Left cardiac atrium (tissue), 4 donors: ENCODE data around the gene OARD1. TPM values are rescaled to one million over a fixed set of nuclear protein-coding genes. Genes with fewer than 3 reads are reported as not detected.
"Not testable (repeated sequence)": the region's sequence is repeated elsewhere in the genome, so short reads cannot be mapped to it uniquely, and the experiment has no call there.

Experiments
- ATAC-seq, 2 donors: fragments of 200-7000 bp; cut with Tn5 transposase; one replicate each; pipeline ENCODE4 v1.9.1; 2020; ENCODE audit warnings: mild to moderate bottlenecking in 2 of 2, moderate library complexity in 2 of 2
- DNase-seq: peaks from one replicate; pipeline ENCODE4 v3.0.0-alpha.2; 2020
- intact Hi-C, 2 donors: fragments of 100-400 bp; cut with DNase I; formaldehyde crosslinking; loops; one replicate each; pipeline versions ENCODE4 v1.14.1 to v1.15.1; 2022 to 2023
- total RNA-seq, 2 donors: library from RNA; stranded (reverse); fragmentation: NEBNext Ultra II Directional; extraction: Animal tissue kit (Norgen Biotek cat#: 25700); gene quantifications; one replicate each; pipeline ENCODE4 v1.2.1, GENCODE V29; 2021
- donor health status: DM: no; HTN: yes; CAD: no.
- donor health status: DM: no; HTN: yes; CAD: no; lungs with severe emphysema.
- donor health status: DM: yes; HTN: yes; CAD: no.
- donor health status: Dilated cardiomyopathy.

The OARD1 gene
- total RNA-seq, 2 donors from 2014 or later, result 13.9 to 16.3 TPM

DNA sequence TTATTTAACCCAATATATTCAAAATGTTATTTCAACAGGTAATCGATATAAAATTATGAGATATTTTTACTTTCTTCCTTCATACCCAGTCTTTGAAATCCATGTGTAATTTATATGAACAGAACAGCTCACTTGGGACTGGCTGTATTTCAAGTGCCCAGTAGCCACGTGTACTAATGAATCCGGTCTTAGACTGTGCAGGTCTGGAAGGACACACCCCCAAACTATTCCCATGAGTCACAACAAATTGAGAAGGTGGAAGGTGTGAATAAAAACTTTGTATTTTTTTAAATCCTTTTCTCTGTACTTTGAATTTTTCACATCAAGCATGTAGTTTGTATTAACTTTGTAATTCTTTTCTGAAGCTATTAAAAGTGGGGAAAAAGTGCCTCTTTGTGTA is 36.0 kb downstream of the OARD1 start:
- no peak for DNase-seq
- intact Hi-C loops, result no loop called here
- peak in 1 of 2 donors; percentile 22 for ATAC-seq

DNA sequence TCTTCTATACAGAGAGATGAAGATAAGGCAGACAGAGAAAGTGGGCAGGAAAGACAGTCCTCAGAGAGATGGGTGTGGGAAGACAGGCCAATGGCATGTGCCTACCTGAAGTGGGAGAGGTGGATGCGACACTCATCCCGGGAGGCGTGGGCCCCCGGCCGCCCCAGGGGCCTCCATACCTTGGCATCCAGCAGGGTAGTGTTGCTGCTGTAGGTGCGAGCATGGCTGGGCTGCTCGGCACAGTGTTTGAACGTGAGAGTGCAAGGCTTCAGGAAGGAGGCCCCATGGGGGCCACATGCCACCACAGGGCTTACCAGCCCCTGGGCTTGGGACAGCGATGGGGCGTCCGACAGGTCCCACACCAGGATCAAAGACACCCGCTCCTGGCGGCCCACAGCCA is 38.4 kb downstream of the OARD1 start:
- DNase-seq (no peak), ATAC-seq (no peak)
- intact Hi-C loops, result loop anchor here in 1 of 2 donors (2.0 kb wide), 1 partner anchor 33 kb away; no protein-coding TSS in a partner anchor

DNA sequence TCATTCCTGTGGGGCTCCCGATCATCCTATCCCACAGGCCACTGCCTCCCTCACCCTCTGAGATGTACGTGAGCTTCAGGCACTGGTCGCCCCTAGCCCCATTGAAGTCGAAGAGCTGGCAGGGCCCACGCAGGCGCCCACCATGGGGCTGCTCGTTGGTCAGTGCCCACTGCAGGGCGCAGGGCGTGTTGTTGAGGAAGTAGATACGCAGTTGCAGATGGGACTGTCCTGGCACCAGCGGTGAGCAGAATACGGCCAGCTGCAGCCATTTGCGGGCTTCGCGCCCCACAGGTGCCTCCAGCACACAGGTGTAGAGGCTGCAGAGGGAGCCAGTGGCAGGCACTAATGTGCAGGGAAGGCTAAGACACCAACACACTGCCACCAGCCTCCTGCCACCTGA is 39.3 kb downstream of the OARD1 start:
- DNase-seq (no peak), ATAC-seq (no peak)
- intact Hi-C loops, result loop anchor here in 1 of 2 donors (2.0 kb wide), 1 partner anchor 34 kb away; no protein-coding TSS in a partner anchor

DNA sequence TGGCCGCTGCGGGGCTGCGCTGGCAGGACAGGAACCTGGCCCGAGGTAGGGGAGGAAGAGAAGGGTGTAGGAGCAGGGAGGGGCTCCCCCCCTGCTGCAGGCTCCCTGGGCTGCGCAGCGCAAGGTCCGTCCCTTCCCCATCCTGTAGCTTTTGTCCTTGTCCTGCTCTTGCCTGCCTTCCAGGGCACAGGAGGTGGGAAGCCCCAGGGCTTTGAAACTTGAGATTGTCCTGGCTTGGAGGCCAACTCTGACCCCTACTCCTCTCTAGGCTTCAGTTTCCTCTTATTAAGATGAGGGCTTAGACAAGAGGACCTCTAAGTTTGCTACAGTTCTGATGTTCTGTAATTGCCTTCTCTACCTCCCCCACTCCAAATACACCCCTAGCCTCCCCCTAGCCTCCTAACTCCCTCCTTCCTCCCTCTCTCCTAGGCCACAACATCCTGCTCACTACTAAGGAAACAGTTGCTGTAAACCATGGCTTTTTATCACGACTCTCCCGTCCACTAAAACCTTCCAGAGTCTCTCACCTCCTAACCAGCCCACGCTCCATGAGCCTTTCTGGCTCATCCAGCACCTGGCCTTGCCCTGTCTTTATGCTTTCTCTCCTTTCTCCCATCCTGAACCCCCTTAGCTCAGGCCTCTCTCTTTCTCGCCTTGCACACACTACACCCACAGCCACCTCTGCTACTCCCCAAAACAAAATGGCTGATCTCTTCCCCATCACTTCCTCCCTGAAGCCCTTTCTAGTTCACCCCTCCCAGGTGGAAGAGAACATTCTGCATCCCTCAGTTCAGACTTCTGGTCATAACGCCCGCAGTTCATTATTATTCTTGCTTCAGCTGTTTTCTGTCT is 43.4 kb downstream of the OARD1 start:
- ATAC-seq (peak; percentile 48 to 69), DNase-seq (no peak)
- intact Hi-C loops, result loop anchor here (2.0 to 10.0 kb wide), 3 partner anchors 134 to 1044 kb away; no protein-coding TSS in a partner anchor

DNA sequence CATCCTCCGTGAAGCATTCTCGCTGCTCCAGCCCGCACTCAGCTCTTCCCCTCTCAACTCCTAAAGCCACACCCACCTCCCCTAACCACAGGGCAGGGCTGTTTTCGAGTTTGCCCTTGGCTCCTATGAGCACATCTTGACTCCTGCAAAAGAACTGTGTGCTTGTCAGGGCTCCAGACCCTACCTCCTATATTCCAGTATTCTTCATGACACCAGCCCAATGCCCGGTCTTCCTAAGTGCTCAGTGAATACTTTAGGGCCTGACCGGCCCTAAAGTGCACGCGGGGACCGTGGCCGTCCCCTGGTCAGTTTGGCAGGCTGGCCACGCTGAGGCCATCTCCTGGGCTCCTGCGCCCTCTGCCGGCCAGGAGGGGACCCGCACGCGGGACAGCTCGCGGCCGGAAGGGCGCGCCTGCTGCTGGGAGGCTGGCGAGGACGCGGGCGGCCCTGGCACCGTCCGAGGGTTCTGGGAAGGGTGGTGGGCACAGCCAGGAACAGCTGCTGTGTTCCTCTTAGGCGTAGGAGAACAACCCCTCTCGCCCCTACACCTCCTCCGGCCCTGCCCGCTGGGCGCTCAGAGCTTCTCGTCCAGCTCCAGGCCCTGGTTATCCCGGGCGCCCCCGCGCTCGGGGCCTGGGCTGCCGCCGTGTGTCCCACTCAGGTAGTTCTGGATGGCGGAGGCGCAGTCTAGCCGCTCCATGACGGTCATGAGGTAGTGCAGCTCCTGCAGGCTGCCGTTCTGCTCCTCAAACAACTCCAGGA is 44.2 kb downstream of the OARD1 start:
- peak; percentile 90 for DNase-seq
- intact Hi-C loops, result loop anchor here (2.0 to 10.0 kb wide), 3 partner anchors 133 to 1043 kb away; no protein-coding TSS in a partner anchor
- ATAC-seq, result peak; percentile 96 to 97

DNA sequence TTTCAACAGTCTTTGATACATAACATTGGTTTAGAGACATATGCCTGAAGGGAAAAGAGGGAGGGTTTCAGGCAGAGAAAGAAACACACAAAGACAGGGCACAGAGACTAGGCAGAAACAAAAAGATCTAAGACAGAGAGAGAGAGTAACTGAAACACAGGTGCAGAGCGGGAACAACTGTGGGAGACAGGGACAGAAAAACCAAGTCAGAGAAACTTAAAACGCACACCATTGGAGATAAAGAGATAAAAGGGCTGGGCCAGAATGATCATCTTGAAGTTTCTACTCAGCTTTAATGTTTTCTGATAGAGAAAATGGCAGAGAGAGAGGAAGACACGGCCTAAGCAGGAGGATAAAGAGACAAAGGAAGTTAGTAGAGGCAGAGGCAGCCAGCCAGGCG is 44.9 kb downstream of the OARD1 start:
- intact Hi-C loops, result loop anchor here (10.0 kb wide), 2 partner anchors 132 to 1042 kb away; no protein-coding TSS in a partner anchor
- ATAC-seq, result no peak
- no peak for DNase-seq

DNA sequence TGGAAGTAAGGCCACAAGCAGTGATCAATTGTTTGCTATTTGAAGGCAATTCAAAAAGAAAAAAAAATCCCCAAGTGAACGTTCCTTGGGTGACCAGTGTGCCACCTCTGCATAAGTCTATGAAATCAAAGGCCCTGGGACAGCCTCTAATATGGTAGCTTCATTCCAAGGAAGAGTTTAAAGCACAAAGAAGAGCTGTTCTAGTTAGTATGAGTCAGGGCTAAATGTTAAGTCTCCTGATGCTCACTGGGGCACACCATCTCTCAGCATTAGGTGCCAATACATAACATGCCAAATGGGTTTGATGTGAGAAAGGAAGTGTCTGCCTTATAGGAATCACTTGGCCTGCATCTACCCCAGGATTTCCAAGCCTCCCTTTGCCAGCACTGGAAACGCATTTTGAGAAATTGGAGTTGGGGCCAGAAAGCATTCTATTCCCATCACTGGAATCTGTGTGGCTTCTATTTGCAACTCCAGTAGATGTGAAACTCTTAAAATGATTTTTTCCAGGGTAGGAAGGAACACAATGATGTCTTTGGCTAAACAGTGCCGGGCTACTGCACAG is 46.1 kb downstream of the OARD1 start:
- DNase-seq (no peak), ATAC-seq (no peak)
- intact Hi-C loops, result loop anchor here (10.0 kb wide), 2 partner anchors 131 to 1041 kb away; no protein-coding TSS in a partner anchor

DNA sequence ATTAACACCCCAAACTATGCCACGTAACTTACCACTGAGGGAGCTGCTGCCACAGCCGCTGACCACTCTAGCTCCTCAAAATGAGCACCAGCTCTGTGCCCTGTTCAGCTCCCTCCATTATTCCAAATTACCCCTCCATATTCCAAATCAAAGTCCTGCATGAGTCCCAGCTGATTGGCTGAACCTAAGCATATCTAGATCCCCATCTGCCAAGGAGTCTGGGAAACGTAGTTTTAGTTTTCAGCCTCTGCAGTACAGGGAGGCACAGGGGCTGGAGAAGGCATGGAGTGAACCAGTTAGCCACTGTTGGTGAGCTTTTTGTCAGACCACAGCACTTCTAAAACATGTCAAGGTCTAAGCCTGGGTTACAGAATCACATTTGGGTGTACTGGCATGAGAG is 49.0 kb downstream of the OARD1 start:
- DNase-seq (no peak), ATAC-seq (no peak)
- intact Hi-C loops, result loop anchor here (10.0 kb wide), 2 partner anchors 128 to 1038 kb away; no protein-coding TSS in a partner anchor

DNA sequence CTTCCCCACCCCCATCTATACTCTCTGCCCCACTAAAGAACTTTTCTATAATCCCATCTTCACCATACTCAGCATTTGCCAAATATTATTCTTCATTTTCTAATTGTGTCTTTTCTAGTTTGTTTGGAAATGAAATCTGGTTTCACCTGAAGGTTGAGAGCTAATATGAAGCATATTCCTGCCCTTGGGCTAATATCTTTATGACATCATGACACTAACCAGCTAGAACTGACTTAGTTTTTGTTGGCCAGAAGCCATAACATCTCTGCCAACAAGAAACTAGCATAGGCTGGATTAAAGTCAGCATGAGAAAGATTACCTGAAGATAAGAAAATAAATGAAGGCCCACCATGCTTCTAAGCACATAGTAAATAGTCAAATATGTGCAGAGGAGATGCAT is 49.9 kb downstream of the OARD1 start:
- intact Hi-C loops, result loop anchor here (10.0 kb wide), 2 partner anchors 127 to 1037 kb away; no protein-coding TSS in a partner anchor
- DNase-seq, result no peak
- no peak for ATAC-seq

DNA sequence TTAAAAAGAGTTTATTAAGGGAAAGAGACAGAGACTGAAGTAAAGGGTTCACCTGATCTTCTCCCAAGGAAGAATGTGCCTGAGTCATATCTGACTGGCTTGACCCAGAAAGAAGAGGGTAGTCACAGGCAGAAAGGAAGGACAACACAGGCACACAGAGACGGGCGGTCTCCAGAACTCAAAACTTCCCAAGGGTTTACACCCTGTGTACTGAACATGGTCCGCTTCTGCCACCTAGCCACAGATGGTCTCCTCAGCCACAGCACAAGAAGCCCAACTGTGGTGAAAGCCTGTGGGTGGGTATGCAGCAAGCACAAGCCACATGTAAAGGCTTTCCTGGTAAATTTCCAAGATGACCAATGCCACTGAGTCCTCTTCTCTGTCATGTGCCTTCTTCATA is 50.3 kb downstream of the OARD1 start:
- peak; percentile 59 to 65 for ATAC-seq
- intact Hi-C loops, result loop anchor here (10.0 kb wide), 2 partner anchors 127 to 1037 kb away; no protein-coding TSS in a partner anchor
- no peak for DNase-seq

DNA sequence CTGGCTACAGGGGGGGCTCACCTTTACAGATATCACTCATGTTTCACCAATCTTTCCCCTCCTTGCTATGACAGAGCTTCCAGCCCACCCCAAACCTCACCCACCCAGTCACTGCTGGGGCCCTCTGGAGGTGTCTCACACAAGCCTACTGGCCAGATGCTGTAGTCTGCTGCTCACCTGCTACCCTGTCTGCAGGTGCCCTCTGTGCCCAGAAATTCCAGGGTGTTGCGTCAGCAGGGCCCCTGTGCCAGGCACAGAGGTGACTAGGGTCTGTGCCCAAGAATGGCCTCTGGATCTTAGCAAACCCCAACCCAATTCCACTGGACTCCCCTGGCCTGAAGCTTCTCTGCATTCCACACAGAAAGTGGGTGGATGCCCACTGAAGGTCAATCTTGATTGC is 54.5 kb downstream of the OARD1 start:
- DNase-seq (no peak), ATAC-seq (no peak)
- intact Hi-C loops, result no loop called here

DNA sequence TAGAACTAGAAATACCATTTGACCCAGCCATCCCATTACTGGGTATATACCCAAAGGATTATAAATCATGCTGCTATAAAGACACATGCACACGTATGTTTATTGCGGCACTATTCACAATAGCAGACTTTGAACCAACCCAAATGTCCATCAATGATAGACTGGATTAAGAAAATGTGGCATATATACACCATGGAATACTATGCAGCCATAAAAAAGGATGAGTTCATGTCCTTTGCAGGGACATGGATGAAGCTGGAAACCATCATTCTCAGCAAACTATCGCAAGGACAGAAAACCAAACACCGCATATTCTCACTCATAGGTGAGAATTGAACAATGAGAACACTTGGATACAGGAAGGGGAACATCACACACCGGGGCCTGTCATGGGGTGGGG is 56.3 kb downstream of the OARD1 start:
- intact Hi-C loops, ATAC-seq, DNase-seq: not testable (repeated sequence)

DNA sequence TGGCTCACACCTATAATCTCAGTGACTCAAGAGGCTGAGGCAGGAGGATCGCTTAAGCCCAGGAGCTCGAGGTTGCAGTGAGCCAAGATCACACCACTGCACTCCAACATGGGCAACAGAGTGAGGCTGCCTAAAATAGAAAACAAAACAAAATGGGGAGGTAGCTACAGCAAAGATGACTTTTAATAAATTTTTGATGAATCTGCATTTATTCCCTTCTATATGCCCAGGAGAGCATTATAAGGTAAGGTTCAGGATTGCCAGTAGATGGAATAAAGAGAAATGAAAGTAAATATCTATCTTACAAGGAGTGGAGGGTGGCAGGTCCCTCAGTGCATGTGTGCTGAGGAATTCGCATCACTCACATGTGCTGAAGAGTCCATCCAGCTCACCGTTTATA is 57.4 kb downstream of the OARD1 start:
- ATAC-seq (no peak), DNase-seq (no peak)
- intact Hi-C loops, result no loop called here

Other genes starting within 250 kb of the OARD1 start
- under 1 TPM; 0.27 to 0.86 TPM for gene UNC5CL, start 33.1 kb downstream of the OARD1 start, total RNA-seq
- gene TSPO2, start 29.9 kb downstream of the OARD1 start, total RNA-seq, result not detected
- gene APOBEC2, start 19.2 kb downstream of the OARD1 start, total RNA-seq, result 100 to 1,000 TPM in 1 of 2 donors, 10 to 100 TPM in 1; 42.1 to 103 TPM
- gene NFYA, start 618 bp upstream of the OARD1 start, total RNA-seq, result 10 to 100 TPM; 11.5 to 11.8 TPM
- gene TREML1, start 82.0 kb upstream of the OARD1 start, total RNA-seq, result not detected
- 1 to 10 TPM; 1.1 to 3.1 TPM for gene TREM2, start 90.8 kb upstream of the OARD1 start, total RNA-seq
- gene TREML2, start 128.8 kb upstream of the OARD1 start, total RNA-seq, result under 1 TPM; 0.13 to 0.15 TPM
- not detected for gene TREML4, start 156.0 kb upstream of the OARD1 start, total RNA-seq
- 1 to 10 TPM; 1.7 to 3.0 TPM for gene TREM1, start 214.3 kb upstream of the OARD1 start, total RNA-seq